ACHN (cell line): ENCODE results near the gene FAM53C.
"Not testable (repeated sequence)": the region's sequence is repeated elsewhere in the genome, so short reads cannot be mapped to it uniquely, and the experiment has no call there.

Source experiments
- DNase-seq: peaks from one replicate; pipeline ENCODE4 v3.0.0-alpha.2; 2015
- in situ Hi-C: cut with HindIII; loops from 2 replicates; pipeline ENCODE4 v1.10.0; 2017; ENCODE audit warnings: low sequenced_read_pairs, low pct_ligation_motif_present, low pct_unique_long_range_greater_than_20kb

The FAM53C gene

GRCh38 chr5:138337685-138338410, at the start of gene FAM53C:
FAM53C (plus strand) TSS chr5:138338266; CDS start chr5:138341336, 3,070 bp downstream.
- in situ Hi-C loops: no loop called here
- peak; percentile 89 for DNase-seq

GRCh38 chr5:138289296-138289695, 48.8 kb upstream of the FAM53C start:
- in situ Hi-C loops: no loop called here
- no peak for DNase-seq

- no peak for DNase-seq
These were observed 34.7 kb upstream of the FAM53C start for GRCh38 chr5:138303372-138303771.

GRCh38 chr5:138305797-138306196, 32.3 kb upstream of the FAM53C start:
- DNase-seq: no peak
- in situ Hi-C loops: no loop called here

More at GRCh38 chr5:138303372-138303771, 34.7 kb upstream of the FAM53C start:
- in situ Hi-C loops: no loop called here

GRCh38 chr5:138315751-138316278, 22.3 kb upstream of the FAM53C start:
- in situ Hi-C loops: no loop called here
- DNase-seq: no peak

GRCh38 chr5:138316355-138316754, 21.7 kb upstream of the FAM53C start:
- in situ Hi-C loops: no loop called here
- no peak for DNase-seq

- DNase-seq, in situ Hi-C loops: not testable (repeated sequence)
These were observed 19.9 kb upstream of the FAM53C start for GRCh38 chr5:138318211-138318610.

GRCh38 chr5:138330813-138331448, 7.1 kb upstream of the FAM53C start:
- peak; percentile 18 for DNase-seq
- in situ Hi-C loops: no loop called here

GRCh38 chr5:138331449-138332368, 6.4 kb upstream of the FAM53C start, which contains the start of gene CDC25C:
CDC25C (minus strand) TSS chr5:138331804; CDS start chr5:138331180, 624 bp downstream.
- in situ Hi-C loops: no loop called here
- DNase-seq: peak; percentile 98

- in situ Hi-C loops: no loop called here
- peak; percentile 23 for DNase-seq
These were observed 3.1 kb upstream of the FAM53C start for GRCh38 chr5:138334867-138335447.

- in situ Hi-C loops: no loop called here
- peak; percentile 82 for DNase-seq
These were observed 948 bp upstream of the FAM53C start for GRCh38 chr5:138336952-138337684.

- in situ Hi-C loops: no loop called here
- no peak for DNase-seq
These were observed 485 bp downstream of the FAM53C start for GRCh38 chr5:138338411-138339090.

GRCh38 chr5:138339091-138339456, 1.0 kb downstream of the FAM53C start:
- in situ Hi-C loops: no loop called here
- no peak for DNase-seq

GRCh38 chr5:138339464-138339863, 1.4 kb downstream of the FAM53C start:
- in situ Hi-C loops: no loop called here
- DNase-seq: no peak

- DNase-seq: no peak
- in situ Hi-C loops: no loop called here
These were observed 1.9 kb downstream of the FAM53C start for GRCh38 chr5:138340008-138340407.

- in situ Hi-C loops: no loop called here
- no peak for DNase-seq
These were observed 7.0 kb downstream of the FAM53C start for GRCh38 chr5:138344887-138345622.

GRCh38 chr5:138346889-138347288, 8.8 kb downstream of the FAM53C start:
- DNase-seq: no peak
- in situ Hi-C loops: no loop called here
